ENCODE data around the gene OR2V2.

- TF ChIP-seq CTCF (IDR thresholded peaks at IDR 0.05), result no peak
- TF ChIP-seq POLR2A (IDR thresholded peaks at IDR 0.05), result no peak
- no peak for TF ChIP-seq POLR2AphosphoS5 (IDR thresholded peaks at IDR 0.05)
- no peak for TF ChIP-seq EP300 (IDR thresholded peaks at IDR 0.05)
Measured at GRCh38 chr5:181200816-181201215, 53.4 kb downstream of the OR2V2 start.
